SK-N-SH (cell line): ENCODE measurements around the gene SEC62.

ENCODE experiments used
- POLR2AphosphoS5 ChIP-seq: IDR thresholded peaks from 2 replicates; pipeline ENCODE4 v1.6.1; 2012; ENCODE audit warnings: low read depth, low read length
- RAD21 ChIP-seq: IDR thresholded peaks from 2 replicates; pipeline ENCODE4 v1.6.1; 2012; ENCODE audit warnings: mild to moderate bottlenecking, low read length
- SMC3 ChIP-seq: IDR thresholded peaks from 2 replicates; pipeline ENCODE4 v1.6.1; 2012; ENCODE audit warnings: low read depth, low read length, improper control_type of control experiment
- TAF1 ChIP-seq: IDR thresholded peaks from 2 replicates; pipeline ENCODE4 v1.6.1; 2012; ENCODE audit warnings: low read depth, mild to moderate bottlenecking, low read length, moderate library complexity, borderline replicate concordance
- TF ChIP-seq, protein P1 (sequence below): fragments of 200-600 bp; sonication (generic); IDR thresholded peaks from 2 replicates; pipeline ENCODE4 v1.6.1; 2017; ENCODE audit warnings: antibody characterized with exemption, mild to moderate bottlenecking, moderate library complexity

DNA sequence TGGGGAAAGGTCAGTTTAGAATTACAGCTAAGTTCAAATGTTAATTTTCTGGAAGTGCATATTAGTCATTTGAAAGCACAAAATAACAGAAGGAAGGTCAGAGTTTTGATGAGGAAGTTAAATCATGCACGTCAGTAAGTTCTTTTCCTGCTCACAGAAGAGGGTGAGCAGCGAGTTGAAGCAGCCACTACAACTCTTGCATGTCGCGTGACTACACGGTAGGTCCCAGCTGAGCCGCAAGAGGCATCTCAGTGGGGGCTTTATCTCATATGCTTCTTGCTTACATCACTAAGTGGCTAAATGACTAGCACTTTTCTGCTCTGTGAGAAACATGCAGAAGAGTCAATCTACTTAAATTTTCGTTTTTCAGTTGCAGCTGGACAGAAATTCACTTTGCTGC is 21.3 kb upstream of the SEC62 start:
- TF ChIP-seq POLR2AphosphoS5 = no peak
- TF ChIP-seq SMC3 = no peak
- TF ChIP-seq, protein P1, sequence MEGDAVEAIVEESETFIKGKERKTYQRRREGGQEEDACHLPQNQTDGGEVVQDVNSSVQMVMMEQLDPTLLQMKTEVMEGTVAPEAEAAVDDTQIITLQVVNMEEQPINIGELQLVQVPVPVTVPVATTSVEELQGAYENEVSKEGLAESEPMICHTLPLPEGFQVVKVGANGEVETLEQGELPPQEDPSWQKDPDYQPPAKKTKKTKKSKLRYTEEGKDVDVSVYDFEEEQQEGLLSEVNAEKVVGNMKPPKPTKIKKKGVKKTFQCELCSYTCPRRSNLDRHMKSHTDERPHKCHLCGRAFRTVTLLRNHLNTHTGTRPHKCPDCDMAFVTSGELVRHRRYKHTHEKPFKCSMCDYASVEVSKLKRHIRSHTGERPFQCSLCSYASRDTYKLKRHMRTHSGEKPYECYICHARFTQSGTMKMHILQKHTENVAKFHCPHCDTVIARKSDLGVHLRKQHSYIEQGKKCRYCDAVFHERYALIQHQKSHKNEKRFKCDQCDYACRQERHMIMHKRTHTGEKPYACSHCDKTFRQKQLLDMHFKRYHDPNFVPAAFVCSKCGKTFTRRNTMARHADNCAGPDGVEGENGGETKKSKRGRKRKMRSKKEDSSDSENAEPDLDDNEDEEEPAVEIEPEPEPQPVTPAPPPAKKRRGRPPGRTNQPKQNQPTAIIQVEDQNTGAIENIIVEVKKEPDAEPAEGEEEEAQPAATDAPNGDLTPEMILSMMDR = no peak
- TF ChIP-seq TAF1 = no peak
- TF ChIP-seq RAD21 = no peak
